ENCODE measurements around the gene NFKBIA. TPM values are rescaled to one million over a fixed set of nuclear protein-coding genes. Genes with fewer than 3 reads are reported as not detected.

Gene NFKBIA
- total RNA-seq, 1 donor from 2014 or later, result 41.0 TPM

DNA sequence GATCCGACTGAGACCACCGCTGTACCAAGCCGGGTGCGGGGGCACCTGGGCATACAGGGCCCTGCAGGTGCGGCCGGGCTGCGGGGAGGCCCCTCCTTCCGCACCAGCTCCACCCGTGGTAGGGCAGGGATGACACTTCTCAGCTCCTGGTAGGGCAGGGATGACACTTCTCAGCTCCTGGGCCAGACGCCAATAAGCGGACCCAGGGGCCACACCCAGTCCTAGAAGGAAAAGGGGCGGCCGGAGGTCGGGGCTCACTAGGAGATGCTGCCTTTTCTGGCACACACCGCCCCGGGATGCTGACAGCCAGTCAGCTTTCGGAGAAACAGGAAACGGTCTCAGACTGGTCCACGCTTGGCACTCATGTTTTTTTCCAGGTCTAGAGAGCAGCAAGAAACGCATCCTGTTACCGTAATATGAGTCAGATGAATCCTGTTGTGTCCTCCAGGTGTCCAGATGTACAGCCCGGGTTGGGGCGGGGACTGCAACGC lies 34.8 kb downstream of the NFKBIA start:
- Mint-ChIP-seq H3K27me3 (ENCODE audit: low read depth) (no peaks in the 10 kb centered on the region), H3K9me3 (ENCODE audit: low read depth) (peaks cover 2% of the 10 kb centered on the region), H3K36me3 (ENCODE audit: low read depth) (no peaks in the 10 kb centered on the region), H3K4me1 (ENCODE audit: low read depth) (peaks cover 55% of the 10 kb centered on the region), H3K4me3 (ENCODE audit: unreplicated experiment) (no peak overlapping the region), H3K27ac (ENCODE audit: unreplicated experiment) (no peak overlapping the region)
- TF ChIP-seq, protein P1, sequence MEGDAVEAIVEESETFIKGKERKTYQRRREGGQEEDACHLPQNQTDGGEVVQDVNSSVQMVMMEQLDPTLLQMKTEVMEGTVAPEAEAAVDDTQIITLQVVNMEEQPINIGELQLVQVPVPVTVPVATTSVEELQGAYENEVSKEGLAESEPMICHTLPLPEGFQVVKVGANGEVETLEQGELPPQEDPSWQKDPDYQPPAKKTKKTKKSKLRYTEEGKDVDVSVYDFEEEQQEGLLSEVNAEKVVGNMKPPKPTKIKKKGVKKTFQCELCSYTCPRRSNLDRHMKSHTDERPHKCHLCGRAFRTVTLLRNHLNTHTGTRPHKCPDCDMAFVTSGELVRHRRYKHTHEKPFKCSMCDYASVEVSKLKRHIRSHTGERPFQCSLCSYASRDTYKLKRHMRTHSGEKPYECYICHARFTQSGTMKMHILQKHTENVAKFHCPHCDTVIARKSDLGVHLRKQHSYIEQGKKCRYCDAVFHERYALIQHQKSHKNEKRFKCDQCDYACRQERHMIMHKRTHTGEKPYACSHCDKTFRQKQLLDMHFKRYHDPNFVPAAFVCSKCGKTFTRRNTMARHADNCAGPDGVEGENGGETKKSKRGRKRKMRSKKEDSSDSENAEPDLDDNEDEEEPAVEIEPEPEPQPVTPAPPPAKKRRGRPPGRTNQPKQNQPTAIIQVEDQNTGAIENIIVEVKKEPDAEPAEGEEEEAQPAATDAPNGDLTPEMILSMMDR (IDR thresholded peaks at IDR 0.05), result no peak
- DNase-seq (ENCODE audit: low spot score), result peak; percentile 86

DNA sequence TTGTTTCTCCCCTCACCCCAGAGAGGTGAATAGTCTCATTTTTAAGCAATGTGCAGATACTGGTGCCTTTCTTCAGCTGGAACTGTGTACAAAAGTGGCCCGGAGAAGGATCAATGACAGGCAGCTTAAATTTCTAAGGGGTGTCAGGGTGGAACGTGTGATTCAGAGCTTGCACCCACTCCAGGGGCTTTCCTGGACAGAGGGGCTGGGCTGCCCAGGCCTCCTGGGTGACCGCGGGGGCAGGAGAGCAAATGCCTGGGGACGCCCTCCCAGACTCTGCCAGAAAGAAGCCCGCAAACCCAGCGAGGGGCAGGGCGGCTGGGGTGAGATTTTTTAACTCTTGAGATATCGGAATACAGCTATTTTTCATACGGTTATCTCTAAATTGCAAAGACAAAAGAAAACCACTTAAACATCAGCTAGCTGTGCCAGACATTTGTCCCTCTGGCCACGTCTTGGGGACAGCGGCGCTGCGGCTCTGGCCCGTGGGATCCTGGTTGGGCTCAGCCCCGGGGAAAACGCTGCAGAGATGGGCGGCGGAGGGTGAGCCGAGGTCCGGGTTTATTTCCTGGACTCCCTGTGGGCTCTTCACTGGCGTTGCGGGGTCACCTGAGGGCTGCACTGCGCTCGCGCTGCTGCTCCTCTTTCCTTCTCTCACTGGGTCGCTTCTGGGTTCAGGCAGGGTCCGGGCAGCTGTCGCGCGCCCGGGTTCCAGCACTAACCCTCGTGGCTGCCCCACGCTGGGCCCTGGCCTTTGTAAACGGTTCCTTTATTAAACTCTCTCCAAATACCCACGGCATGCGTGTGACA lies 35.8 kb downstream of the NFKBIA start:
- peak; percentile 75 for DNase-seq (ENCODE audit: low spot score)
- no peak overlapping the region for H3K4me3 Mint-ChIP-seq (ENCODE audit: unreplicated experiment)
- H3K9me3 Mint-ChIP-seq (ENCODE audit: low read depth), result peaks cover 2% of the 10 kb centered on the region
- H3K4me1 Mint-ChIP-seq (ENCODE audit: low read depth), result peaks cover 48% of the 10 kb centered on the region
- peak overlapping the region; percentile 63 for H3K27ac Mint-ChIP-seq (ENCODE audit: unreplicated experiment)
- TF ChIP-seq, protein P1 (IDR thresholded peaks at IDR 0.05), result no peak
- H3K27me3 Mint-ChIP-seq (ENCODE audit: low read depth), result no peaks in the 10 kb centered on the region
- H3K36me3 Mint-ChIP-seq (ENCODE audit: low read depth), result no peaks in the 10 kb centered on the region

DNA sequence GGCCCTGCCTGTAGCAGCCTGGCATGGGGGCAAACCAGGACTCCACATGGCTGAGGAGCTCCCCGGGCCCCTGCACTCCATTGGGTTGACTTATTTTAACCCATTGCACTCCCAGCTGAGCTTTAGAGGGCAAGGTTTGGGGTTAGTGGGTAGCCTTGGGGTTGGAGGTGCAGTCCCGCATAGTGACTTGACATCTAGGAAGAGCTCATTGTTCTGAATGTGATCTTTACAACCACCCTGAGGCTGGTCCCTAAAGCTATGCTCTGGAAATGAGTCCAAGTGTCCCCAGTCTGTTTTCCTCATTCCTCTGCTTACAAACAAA lies 36.4 kb downstream of the NFKBIA start:
- Mint-ChIP-seq H3K27ac (ENCODE audit: unreplicated experiment) (peak overlapping the region; percentile 22), H3K36me3 (ENCODE audit: low read depth) (no peaks in the 10 kb centered on the region), H3K27me3 (ENCODE audit: low read depth) (no peaks in the 10 kb centered on the region), H3K9me3 (ENCODE audit: low read depth) (peaks cover 2% of the 10 kb centered on the region), H3K4me1 (ENCODE audit: low read depth) (peaks cover 55% of the 10 kb centered on the region), H3K4me3 (ENCODE audit: unreplicated experiment) (no peak overlapping the region)
- DNase-seq (ENCODE audit: low spot score), result no peak
- TF ChIP-seq, protein P1 (IDR thresholded peaks at IDR 0.05), result no peak

GRCh38 chr14:35367056-35367372 lies 37.5 kb downstream of the NFKBIA start:
- no peak for DNase-seq (ENCODE audit: low spot score)
- peaks cover 62% of the 10 kb centered on the region for H3K4me1 Mint-ChIP-seq (ENCODE audit: low read depth)
- H3K27me3 Mint-ChIP-seq (ENCODE audit: low read depth), result no peaks in the 10 kb centered on the region
- H3K9me3 Mint-ChIP-seq (ENCODE audit: low read depth), result peaks cover 2% of the 10 kb centered on the region
- no peaks in the 10 kb centered on the region for H3K36me3 Mint-ChIP-seq (ENCODE audit: low read depth)
- no peak overlapping the region for H3K4me3 Mint-ChIP-seq (ENCODE audit: unreplicated experiment)
- TF ChIP-seq, protein P1 (IDR thresholded peaks at IDR 0.05), result no peak
- H3K27ac Mint-ChIP-seq (ENCODE audit: unreplicated experiment), result peak overlapping the region; percentile 32

DNA sequence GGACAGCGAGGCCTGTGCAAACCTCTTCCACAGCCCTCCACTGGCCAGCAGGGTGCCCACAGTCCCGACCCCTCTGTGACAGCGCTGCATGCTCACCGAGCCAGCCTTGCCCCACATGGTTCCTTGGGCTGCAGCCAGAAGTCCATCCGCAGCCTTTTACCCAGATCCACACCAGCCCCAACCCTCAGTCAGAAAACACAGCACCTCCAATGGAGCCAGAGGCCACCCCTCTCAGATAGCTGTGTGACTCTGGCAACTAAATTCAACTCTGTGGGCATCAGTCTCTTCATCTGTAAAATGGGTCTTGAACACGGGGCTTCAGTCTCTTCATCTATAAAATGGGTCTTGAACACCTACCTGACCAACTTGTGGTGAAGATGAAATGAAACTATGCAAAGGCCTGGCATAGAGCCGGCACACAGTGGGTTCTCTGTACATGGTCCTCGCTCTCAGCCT lies 38.0 kb downstream of the NFKBIA start:
- no peaks in the 10 kb centered on the region for H3K36me3 Mint-ChIP-seq (ENCODE audit: low read depth)
- DNase-seq (ENCODE audit: low spot score), result no peak
- no peak overlapping the region for H3K4me3 Mint-ChIP-seq (ENCODE audit: unreplicated experiment)
- peaks cover 62% of the 10 kb centered on the region for H3K4me1 Mint-ChIP-seq (ENCODE audit: low read depth)
- TF ChIP-seq, protein P1 (IDR thresholded peaks at IDR 0.05), result no peak
- H3K27ac Mint-ChIP-seq (ENCODE audit: unreplicated experiment), result no peak overlapping the region
- peaks cover 2% of the 10 kb centered on the region for H3K9me3 Mint-ChIP-seq (ENCODE audit: low read depth)
- H3K27me3 Mint-ChIP-seq (ENCODE audit: low read depth), result no peaks in the 10 kb centered on the region
